ENCODE results near the gene SCAP. TPM values are rescaled to one million over a fixed set of nuclear protein-coding genes. Genes with fewer than 3 reads are reported as not detected.

SCAP gene
- total RNA-seq = 10 to 100 TPM; 32.6 to 87.2 (median 43.9) TPM

GRCh38 chr3:47475570-47476329 lies at the start of gene SCAP:
Gene SCAP (minus strand): TSS chr3:47475941. CDS start chr3:47442993, 32,948 bp downstream.
- no peak for TF ChIP-seq CTCF (IDR thresholded peaks at IDR 0.05; ENCODE audit: low read depth)

GRCh38 chr3:47523310-47524073 lies 47.8 kb upstream of the SCAP start:
- no peak for TF ChIP-seq CTCF (IDR thresholded peaks at IDR 0.05; ENCODE audit: low read depth)

GRCh38 chr3:47522082-47522987 lies 46.6 kb upstream of the SCAP start:
- no peak for TF ChIP-seq CTCF (IDR thresholded peaks at IDR 0.05; ENCODE audit: low read depth)

- TF ChIP-seq CTCF (IDR thresholded peaks at IDR 0.05; ENCODE audit: low read depth) = no peak
Measured at GRCh38 chr3:47520756-47521155, 45.0 kb upstream of the SCAP start.

GRCh38 chr3:47517937-47518336 lies 42.2 kb upstream of the SCAP start:
- no peak for TF ChIP-seq CTCF (IDR thresholded peaks at IDR 0.05; ENCODE audit: low read depth)

GRCh38 chr3:47515864-47516319 lies 40.2 kb upstream of the SCAP start:
- TF ChIP-seq CTCF (IDR thresholded peaks at IDR 0.05; ENCODE audit: low read depth) = no peak
